ENCODE results near the gene CAMTA1. TPM values are rescaled to one million over a fixed set of nuclear protein-coding genes. Genes with fewer than 3 reads are reported as not detected.

CAMTA1 gene
- total RNA-seq, 1 donor from 2014 or later, result 268 TPM

DNA sequence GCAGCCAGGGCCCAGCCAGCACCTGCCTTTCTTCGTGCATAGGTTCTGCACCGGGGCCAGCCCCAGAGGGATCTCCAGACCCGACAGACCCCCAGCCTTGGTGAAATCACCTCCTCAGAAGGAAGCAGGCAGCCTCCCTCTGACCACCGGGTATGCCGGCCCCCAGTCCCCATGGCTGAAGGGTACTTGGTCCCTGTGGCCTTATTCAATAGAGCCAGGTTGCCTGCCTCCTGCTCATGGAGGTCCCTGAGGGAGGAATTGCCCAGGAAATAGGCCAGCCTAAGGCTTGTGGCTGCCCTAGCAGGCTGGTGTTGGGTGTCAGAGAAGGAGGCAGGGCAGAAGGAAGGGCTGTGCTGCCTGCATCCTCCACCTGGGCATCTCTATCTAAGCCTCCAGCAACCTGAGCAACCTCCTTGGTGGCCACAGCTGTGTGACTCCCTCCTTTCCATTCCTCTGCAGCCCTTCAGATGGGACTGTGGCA, 647.7 kb downstream of the CAMTA1 start:
- Mint-ChIP-seq H3K4me3 (no peak overlapping the region), H3K27ac (no peak overlapping the region), H3K4me1 (peaks cover 4% of the 10 kb centered on the region), H3K27me3 (ENCODE audit: insufficient read depth, low read depth) (peaks cover 4% of the 10 kb centered on the region), H3K9me3 (no peaks in the 10 kb centered on the region), H3K36me3 (no peaks in the 10 kb centered on the region)
- TF ChIP-seq EZH2 (IDR thresholded peaks at IDR 0.05) (no peak), EZH2phosphoT487 (IDR thresholded peaks at IDR 0.05) (no peak)
- TF ChIP-seq, protein P1, sequence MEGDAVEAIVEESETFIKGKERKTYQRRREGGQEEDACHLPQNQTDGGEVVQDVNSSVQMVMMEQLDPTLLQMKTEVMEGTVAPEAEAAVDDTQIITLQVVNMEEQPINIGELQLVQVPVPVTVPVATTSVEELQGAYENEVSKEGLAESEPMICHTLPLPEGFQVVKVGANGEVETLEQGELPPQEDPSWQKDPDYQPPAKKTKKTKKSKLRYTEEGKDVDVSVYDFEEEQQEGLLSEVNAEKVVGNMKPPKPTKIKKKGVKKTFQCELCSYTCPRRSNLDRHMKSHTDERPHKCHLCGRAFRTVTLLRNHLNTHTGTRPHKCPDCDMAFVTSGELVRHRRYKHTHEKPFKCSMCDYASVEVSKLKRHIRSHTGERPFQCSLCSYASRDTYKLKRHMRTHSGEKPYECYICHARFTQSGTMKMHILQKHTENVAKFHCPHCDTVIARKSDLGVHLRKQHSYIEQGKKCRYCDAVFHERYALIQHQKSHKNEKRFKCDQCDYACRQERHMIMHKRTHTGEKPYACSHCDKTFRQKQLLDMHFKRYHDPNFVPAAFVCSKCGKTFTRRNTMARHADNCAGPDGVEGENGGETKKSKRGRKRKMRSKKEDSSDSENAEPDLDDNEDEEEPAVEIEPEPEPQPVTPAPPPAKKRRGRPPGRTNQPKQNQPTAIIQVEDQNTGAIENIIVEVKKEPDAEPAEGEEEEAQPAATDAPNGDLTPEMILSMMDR (IDR thresholded peaks at IDR 0.05), result no peak
- no peak overlapping the region for H3K4me3 ChIP-seq
- no peak for DNase-seq (ENCODE audit: low spot score)
- no peak overlapping the region for H3K4me2 ChIP-seq
- H3K9ac ChIP-seq, result no peak overlapping the region
- H2AFZ ChIP-seq (replicated peaks), result no peak overlapping the region
- H3K9me3 ChIP-seq (ENCODE audit: low read depth), result no peaks in the 10 kb centered on the region
- H3K79me2 ChIP-seq (ENCODE audit: low read depth), result no peaks in the 10 kb centered on the region
- H3K27ac ChIP-seq, result no peak overlapping the region
- peaks cover 7% of the 10 kb centered on the region for H3K4me1 ChIP-seq
- no peaks in the 10 kb centered on the region for H3K27me3 ChIP-seq
- no peaks in the 10 kb centered on the region for H4K20me1 ChIP-seq (ENCODE audit: low read depth)
- no peaks in the 10 kb centered on the region for H3F3A ChIP-seq (ENCODE audit: low read depth)
- H3K36me3 ChIP-seq, result no peaks in the 10 kb centered on the region

DNA sequence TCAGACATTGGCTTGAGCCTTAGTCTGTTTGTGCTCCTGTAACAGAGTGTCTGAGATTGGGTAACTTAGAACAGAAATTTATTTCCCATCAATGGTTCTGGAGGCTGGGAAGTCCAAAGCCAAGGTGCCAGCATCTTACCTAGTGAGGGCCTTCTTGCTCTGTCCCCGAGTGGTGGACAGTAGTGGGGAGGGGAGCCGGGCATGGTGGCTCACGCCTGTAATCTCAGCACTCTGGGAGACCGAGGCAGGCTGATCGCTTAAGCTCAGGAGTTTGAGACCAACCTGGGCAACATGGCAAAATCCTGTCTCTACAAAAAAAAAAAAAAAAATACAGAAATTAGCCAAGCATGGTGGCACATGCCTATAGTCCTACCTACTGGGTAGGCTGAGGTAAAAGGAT, 649.3 kb downstream of the CAMTA1 start:
- Mint-ChIP-seq H3K36me3 (no peaks in the 10 kb centered on the region), H3K27me3 (ENCODE audit: insufficient read depth, low read depth) (peaks cover 3% of the 10 kb centered on the region), H3K27ac (no peak overlapping the region), H3K9me3 (no peaks in the 10 kb centered on the region), H3K4me1 (peaks cover 5% of the 10 kb centered on the region), H3K4me3 (no peak overlapping the region)
- Histone ChIP-seq H3K4me3 (no peak overlapping the region), H3K4me1 (peaks cover 7% of the 10 kb centered on the region), H3F3A (ENCODE audit: low read depth) (no peaks in the 10 kb centered on the region), H2AFZ (replicated peaks) (no peak overlapping the region), H3K79me2 (ENCODE audit: low read depth) (no peaks in the 10 kb centered on the region), H3K27ac (no peak overlapping the region), H3K27me3 (no peaks in the 10 kb centered on the region), H4K20me1 (ENCODE audit: low read depth) (no peaks in the 10 kb centered on the region), H3K9ac (no peak overlapping the region), H3K9me3 (ENCODE audit: low read depth) (no peaks in the 10 kb centered on the region), H3K4me2 (no peak overlapping the region), H3K36me3 (no peaks in the 10 kb centered on the region)
- DNase-seq (ENCODE audit: low spot score), result no peak
- TF ChIP-seq EZH2 (IDR thresholded peaks at IDR 0.05) (no peak), EZH2phosphoT487 (IDR thresholded peaks at IDR 0.05) (no peak)
- TF ChIP-seq, protein P1 (IDR thresholded peaks at IDR 0.05), result no peak

DNA sequence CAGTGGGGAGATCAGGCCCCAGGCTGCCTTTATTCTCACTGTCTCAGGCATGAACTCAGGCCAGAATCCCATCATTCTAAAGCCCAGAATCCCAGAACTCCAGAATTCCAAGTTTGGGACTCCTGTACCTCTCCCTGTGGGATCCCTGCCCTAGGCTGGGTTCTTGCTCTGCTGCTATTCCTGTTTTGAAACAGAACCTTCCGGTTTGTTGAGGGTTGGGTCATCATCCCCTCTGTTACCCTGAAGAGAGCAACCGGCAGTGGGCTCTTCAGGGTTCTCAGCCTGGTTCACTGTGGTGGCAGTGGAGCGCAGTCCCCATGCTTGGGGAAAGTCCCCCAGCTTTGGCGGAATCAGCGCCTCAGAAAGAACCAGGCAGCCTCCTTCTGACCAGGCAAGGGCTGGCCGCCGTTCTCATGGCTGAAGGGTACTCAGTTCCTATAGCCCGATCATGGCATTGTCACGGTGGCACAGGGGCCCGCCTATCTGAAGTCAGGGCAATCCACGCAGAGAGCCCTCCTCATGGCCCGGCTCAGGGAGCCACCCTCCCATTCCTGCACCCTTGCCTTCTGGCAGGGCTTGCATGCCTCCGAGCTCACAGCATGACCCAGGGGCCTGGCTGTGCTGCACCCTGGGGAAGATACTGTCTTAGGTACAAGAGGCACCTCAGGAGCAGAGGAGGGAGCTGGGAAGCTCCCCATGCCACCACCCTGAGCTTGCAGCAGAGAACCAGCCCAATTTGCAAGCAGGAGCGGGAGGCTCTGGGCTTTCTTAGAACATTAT, 650.2 kb downstream of the CAMTA1 start:
- peaks cover 3% of the 10 kb centered on the region for H3K27me3 Mint-ChIP-seq (ENCODE audit: insufficient read depth, low read depth)
- Histone ChIP-seq H4K20me1 (ENCODE audit: low read depth) (no peaks in the 10 kb centered on the region), H3K79me2 (ENCODE audit: low read depth) (no peaks in the 10 kb centered on the region), H3K36me3 (no peaks in the 10 kb centered on the region), H3K4me1 (peaks cover 7% of the 10 kb centered on the region), H3K27me3 (no peaks in the 10 kb centered on the region), H3F3A (ENCODE audit: low read depth) (no peaks in the 10 kb centered on the region), H2AFZ (replicated peaks) (no peak overlapping the region), H3K9ac (no peak overlapping the region), H3K9me3 (ENCODE audit: low read depth) (no peaks in the 10 kb centered on the region), H3K4me2 (no peak overlapping the region), H3K4me3 (no peak overlapping the region), H3K27ac (no peak overlapping the region)
- H3K27ac Mint-ChIP-seq, result no peak overlapping the region
- TF ChIP-seq EZH2phosphoT487 (IDR thresholded peaks at IDR 0.05) (no peak), EZH2 (IDR thresholded peaks at IDR 0.05) (no peak)
- TF ChIP-seq, protein P1 (IDR thresholded peaks at IDR 0.05), result no peak
- no peak overlapping the region for H3K4me3 Mint-ChIP-seq
- H3K4me1 Mint-ChIP-seq, result peaks cover 5% of the 10 kb centered on the region
- no peak for DNase-seq (ENCODE audit: low spot score)
- no peaks in the 10 kb centered on the region for H3K36me3 Mint-ChIP-seq
- H3K9me3 Mint-ChIP-seq, result no peaks in the 10 kb centered on the region

All from neural progenitor cell (in vitro differentiated cells).